ENCODE data around the gene SLC38A3. TPM values are rescaled to one million over a fixed set of nuclear protein-coding genes. Genes with fewer than 3 reads are reported as not detected.
A peak's percentile ranks its signal among the peaks of the same experiment; 100 is the strongest.

Gene SLC38A3
- total RNA-seq, result not detected

DNA sequence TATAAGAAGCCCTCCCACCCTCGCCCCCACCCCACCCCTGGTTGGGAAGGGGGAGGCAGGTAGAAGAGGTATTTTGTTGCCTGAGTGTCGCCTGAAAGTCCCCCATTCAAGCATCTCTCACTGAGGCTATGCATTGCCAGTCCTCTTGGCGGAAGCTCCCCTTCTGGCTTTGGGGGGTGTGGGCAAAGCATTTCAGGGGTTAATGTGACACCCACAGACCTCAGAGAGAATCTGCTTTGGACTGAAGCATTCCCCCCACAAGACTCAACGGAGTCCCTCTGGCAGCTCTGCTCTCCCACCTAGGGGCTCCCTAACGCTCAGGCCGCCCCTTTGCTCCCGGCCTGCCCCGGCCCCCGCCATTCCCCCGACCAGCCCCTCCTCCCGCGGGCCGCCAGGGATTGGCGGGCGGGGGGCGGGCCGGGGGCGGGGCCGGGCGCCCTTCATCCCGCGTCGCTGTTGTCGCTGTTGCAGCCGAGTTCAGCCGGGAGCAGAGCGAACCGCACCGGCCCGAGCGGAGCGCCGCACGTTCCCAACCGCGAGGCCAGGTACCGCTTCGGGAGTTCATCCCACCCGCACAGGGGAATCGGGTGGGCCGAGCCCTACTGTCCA, at the start of gene SLC38A3:
Gene SLC38A3 (plus strand): TSS at position 468 of the 609 bp plus-strand sequence. CDS start 8,929 bp downstream, outside the sequence.
- Mint-ChIP-seq H3K27ac (no peak within 1 kb of the TSS), H3K9me3 (no peaks in the 10 kb centered on the region), H3K36me3 (no peaks in the 10 kb centered on the region), H3K27me3 (peaks cover 52% of the 10 kb centered on the region), H3K4me1 (no peaks in the 10 kb centered on the region), H3K4me3 (no peak within 1 kb of the TSS)
- POLR2A ChIA-PET, result interaction anchor here (2.7 kb wide), 1 partner anchor 10 kb away, joined by 10 read pairs; no protein-coding TSS in a partner anchor
- peak; percentile 43 for ATAC-seq (ENCODE audit: low read depth)
- DNase-seq, result no peak

DNA sequence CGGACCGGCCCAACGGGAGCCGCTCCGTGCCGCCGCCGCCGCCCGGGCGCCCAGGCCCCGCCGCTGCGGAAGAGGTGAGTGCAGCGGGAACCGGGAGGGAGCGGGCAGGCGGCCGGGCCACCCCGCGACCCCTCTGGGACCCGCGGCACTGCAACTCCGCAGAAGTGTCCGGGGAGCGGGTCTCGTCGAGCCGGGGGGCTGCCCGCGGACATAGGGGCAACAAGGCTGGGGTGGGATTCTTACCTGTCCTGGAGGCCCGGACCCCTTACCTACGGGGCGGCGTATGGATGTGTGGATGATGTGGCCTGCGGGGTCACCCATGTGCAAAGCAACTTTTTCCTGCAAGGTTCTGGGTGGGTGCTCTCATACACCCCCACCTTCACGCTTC, 49.6 kb upstream of the SLC38A3 start:
- Mint-ChIP-seq H3K4me3 (peak overlapping the region; percentile 50), H3K27ac (no peak overlapping the region), H3K27me3 (peaks cover 37% of the 10 kb centered on the region), H3K4me1 (peaks cover 11% of the 10 kb centered on the region), H3K36me3 (no peaks in the 10 kb centered on the region), H3K9me3 (no peaks in the 10 kb centered on the region)
- ATAC-seq (ENCODE audit: low read depth) (no peak), DNase-seq (no peak)
- POLR2A ChIA-PET, result no interaction called here

DNA sequence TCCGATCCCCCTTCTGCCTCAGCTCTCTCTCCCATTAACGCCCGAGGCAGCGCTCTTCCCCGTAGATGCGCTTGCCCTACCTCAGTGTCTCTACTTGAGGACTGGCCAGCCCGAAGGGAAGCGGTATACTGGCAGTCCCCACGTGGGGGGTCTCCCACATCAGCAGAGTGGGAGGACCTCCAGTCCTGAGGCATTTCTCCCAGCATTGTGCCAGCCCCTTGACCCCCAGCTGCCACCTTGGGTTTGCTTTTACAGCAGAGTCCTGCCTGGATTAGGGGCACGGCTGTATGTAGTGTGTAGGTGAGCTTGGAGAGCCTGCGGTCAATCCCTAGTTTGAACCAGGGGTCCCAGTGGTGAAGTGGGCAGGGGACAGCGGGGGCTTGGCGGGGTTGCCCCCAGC, 49.2 kb upstream of the SLC38A3 start:
- H3K27me3 Mint-ChIP-seq, result peaks cover 37% of the 10 kb centered on the region
- ATAC-seq (ENCODE audit: low read depth), result no peak
- no peaks in the 10 kb centered on the region for H3K36me3 Mint-ChIP-seq
- H3K9me3 Mint-ChIP-seq, result no peaks in the 10 kb centered on the region
- POLR2A ChIA-PET, result interaction anchor here (1.2 kb wide), 2 partner anchors 17 to 67 kb away, joined by 3 read pairs; no protein-coding TSS in a partner anchor
- no peak for DNase-seq
- H3K4me3 Mint-ChIP-seq, result peak overlapping the region; percentile 50
- H3K4me1 Mint-ChIP-seq, result peaks cover 11% of the 10 kb centered on the region
- H3K27ac Mint-ChIP-seq, result no peak overlapping the region

DNA sequence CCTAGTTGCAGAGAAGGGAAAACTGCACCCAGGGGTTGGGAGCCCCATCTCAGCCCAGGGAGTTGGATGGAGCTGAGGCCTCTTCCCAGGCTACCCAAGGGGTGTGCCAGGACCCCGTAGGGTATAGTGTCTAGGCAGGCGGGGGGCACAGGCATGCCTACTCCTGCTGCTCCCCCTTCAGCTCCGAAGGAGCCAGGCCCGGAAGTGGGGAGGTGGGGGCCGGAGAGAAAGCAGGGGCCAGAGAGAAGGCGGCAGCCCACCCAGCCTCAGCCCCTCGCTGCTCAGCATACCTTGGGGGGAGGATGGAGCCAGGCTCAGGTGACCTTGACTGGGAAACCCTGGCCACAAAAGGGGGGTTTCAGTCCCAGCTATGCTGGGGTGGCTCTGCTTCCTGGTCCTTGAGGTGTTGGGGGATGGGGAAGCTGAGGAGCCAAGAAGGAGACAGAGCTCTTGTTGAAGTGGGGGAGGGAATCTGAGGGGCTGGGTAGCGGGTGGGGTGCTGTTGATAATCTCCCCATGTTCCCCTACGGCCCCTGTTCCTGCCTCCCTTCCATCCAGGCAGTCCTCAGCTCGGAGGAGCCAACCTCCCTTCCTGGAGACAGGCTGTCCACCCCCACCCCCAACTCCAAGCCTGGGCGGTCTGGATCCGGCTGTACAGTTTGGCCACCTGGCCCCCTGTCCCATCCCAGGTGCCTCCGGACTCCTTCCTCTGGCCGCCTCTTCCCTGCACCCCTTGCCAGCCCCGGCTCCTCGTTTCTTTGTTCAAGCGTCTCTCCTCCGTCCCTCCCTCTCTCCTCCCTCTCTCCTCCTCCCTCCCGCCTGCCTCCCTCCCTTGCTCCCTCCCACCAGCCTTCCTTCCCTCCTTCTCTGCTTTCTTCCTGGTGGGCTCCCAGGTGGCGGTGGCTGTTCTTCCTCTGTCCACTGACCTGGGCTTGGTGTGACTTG, 48.2 kb upstream of the SLC38A3 start:
- H3K27ac Mint-ChIP-seq, result no peak overlapping the region
- no peak overlapping the region for H3K4me3 Mint-ChIP-seq
- ATAC-seq (ENCODE audit: low read depth) (no peak), DNase-seq (no peak)
- no peaks in the 10 kb centered on the region for H3K36me3 Mint-ChIP-seq
- peaks cover 39% of the 10 kb centered on the region for H3K27me3 Mint-ChIP-seq
- peaks cover 11% of the 10 kb centered on the region for H3K4me1 Mint-ChIP-seq
- H3K9me3 Mint-ChIP-seq, result no peaks in the 10 kb centered on the region
- POLR2A ChIA-PET, result interaction anchor here (0.7 to 1.2 kb wide), 3 partner anchors 16 to 68 kb away, joined by 3 read pairs; no protein-coding TSS in a partner anchor

DNA sequence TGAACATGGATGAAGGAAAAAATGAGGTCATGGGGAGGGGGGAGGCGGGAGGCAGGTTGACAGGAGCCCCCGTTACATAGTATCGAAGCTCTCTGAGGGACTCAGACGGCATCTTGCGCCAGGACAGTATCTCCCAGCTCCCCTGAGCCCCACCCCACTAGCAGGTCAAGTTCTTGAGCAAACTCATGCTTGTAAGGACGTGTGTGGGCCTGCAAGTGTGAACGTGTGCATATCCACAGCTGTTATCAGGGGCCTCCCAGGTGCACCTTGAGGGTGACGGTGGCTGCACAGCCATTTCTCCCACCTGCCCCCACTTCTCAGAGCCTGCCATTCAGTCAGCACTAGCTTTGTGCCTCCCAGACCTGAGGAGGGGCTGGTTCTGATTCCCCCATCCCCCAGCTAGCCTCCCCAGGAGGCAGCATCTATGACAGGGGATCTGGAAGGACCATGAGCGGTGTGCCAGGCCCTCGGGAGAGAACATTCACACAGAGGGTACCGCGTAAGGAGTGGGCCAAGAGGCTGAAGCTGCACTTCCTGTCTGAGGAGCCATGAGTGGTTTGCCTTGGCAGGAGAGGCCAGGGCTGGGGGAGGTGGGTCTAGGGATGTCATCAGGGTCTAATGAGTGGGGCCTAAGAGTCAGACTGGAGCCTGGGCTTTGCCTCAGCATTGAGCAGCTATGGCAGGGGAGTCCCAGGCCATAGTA, 47.1 kb upstream of the SLC38A3 start:
- Mint-ChIP-seq H3K36me3 (no peaks in the 10 kb centered on the region), H3K4me3 (no peak overlapping the region), H3K27ac (no peak overlapping the region), H3K27me3 (peaks cover 39% of the 10 kb centered on the region), H3K9me3 (no peaks in the 10 kb centered on the region), H3K4me1 (peaks cover 11% of the 10 kb centered on the region)
- ATAC-seq (ENCODE audit: low read depth) (no peak), DNase-seq (no peak)
- POLR2A ChIA-PET, result no interaction called here

DNA sequence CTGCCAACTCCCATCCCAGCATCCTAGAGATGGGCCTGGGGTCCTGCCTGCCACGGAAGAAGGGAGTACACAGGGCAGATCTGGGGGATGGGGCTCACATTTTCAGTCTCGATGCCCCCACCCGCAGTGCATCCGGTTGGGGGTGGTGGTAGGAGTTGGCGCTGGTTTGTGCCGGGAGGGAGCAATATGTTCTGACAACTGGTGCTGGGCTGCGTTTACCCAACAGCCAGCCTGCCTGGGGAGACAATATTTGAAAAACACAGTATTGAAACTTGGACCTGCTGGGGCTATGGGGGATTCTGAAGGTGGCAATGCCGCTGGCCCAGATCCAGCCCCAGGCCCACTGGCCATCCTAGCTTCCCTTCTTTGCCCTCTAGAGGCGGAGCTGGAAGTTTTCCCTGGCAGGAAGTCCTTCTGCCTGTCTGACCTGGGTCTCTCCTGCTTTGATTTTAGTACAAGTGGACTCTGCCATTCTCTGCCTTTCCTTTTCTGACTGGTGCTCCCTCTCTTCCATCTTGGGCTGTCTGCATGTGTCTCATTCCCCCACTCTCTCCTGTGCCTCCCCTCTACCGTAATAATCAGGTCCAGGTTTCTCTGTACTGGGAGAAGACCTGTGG, 46.4 kb upstream of the SLC38A3 start:
- H3K36me3 Mint-ChIP-seq, result no peaks in the 10 kb centered on the region
- no peak overlapping the region for H3K27ac Mint-ChIP-seq
- POLR2A ChIA-PET, result no interaction called here

DNA sequence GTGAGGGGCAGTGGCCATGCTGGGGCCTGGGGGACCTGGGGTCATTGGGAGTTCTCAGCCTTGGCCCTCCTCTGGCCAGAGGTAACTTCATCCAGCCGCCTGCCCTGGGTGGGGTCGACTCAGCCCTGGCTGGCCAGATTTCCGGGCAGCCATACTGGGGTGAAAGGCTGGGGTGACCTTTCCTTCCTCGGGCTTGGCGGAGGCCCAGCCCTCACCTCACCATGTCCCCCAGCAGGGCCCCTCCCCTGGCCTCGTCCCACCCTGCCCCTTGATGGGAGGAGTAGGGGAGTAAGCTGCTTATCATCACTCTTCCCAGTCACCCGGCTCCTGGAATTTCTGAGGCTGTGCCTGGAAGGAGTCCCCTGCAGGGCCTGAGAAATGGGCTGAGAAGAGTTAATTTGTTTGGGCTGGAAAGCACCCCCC, 44.5 kb upstream of the SLC38A3 start:
- Mint-ChIP-seq H3K27me3 (peaks cover 29% of the 10 kb centered on the region), H3K27ac (no peak overlapping the region), H3K9me3 (no peaks in the 10 kb centered on the region), H3K36me3 (no peaks in the 10 kb centered on the region), H3K4me3 (no peak overlapping the region), H3K4me1 (peaks cover 5% of the 10 kb centered on the region)
- DNase-seq (no peak), ATAC-seq (ENCODE audit: low read depth) (no peak)
- POLR2A ChIA-PET, result no interaction called here

More for the DNA sequence above, 46.4 kb upstream of the SLC38A3 start:
- Mint-ChIP-seq H3K27me3 (peaks cover 33% of the 10 kb centered on the region), H3K4me1 (peaks cover 10% of the 10 kb centered on the region), H3K4me3 (no peak overlapping the region), H3K9me3 (no peaks in the 10 kb centered on the region)
- ATAC-seq (ENCODE audit: low read depth), result no peak
- no peak for DNase-seq

DNA sequence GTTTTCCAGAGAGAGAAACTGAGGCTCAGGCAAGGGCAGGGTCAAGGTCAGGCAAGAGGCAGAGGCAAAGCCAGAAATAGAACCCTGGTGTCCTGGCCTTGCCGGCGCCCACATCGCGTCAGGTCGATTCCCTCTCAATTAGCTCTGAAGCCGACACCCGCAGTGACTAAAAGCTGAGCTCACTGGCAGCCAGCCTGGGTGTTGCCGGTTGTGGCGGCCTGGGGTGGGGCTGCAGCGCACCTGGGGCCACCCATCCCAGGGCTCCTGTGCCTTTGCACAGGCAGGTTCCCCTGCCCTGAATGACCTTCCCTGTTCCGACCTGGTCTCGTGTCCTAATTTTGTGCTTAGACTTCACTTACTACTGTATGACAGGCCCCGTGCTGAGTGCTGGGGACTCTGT, 43.8 kb upstream of the SLC38A3 start:
- POLR2A ChIA-PET, result no interaction called here
- Mint-ChIP-seq H3K36me3 (no peaks in the 10 kb centered on the region), H3K9me3 (no peaks in the 10 kb centered on the region), H3K4me3 (no peak overlapping the region), H3K4me1 (peaks cover 3% of the 10 kb centered on the region), H3K27me3 (peaks cover 21% of the 10 kb centered on the region), H3K27ac (no peak overlapping the region)
- DNase-seq (no peak), ATAC-seq (ENCODE audit: low read depth) (no peak)

DNA sequence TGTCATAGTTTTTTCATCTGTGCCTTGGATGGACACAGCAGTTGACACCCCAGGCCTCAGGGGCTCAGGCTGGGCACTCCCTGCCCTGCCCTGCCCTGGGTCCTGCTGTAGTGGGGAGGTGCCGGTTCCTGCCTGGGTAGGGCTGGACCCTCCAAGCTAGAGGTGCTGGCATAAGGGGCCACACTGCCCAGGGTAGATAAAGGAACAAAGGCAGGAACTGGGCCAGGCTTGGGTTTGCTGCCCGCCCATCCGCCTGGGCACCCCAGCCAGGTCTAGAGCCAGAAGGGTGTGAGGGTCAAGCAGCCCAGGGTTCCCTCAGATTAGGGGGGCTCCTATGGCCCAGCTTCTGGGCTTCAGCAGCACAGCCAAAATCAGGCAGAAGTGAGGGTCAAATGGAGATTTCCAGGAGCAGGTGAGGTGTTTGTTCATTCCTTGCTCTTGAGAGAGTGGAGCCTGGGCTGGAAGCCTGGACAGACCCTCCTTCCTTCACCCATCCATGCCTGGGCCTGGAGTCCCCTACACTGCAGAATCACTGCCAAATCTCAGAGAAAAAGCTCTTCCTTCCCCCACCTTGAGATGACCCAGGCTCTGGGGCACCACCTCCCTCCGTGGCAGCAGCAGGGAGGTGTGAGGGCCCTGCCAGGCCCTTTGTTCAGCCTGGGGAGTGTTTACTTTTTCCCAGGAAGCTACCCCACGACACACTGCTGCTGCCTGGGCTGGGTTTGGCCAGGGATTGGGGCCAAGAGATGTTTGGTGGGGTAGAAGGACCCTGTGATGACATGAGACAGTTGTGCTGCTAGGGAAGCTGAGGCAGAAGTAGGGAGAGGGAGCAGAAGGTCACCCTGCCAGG, 42.8 kb upstream of the SLC38A3 start:
- Mint-ChIP-seq H3K9me3 (no peaks in the 10 kb centered on the region), H3K27me3 (peaks cover 13% of the 10 kb centered on the region), H3K4me1 (peaks cover 3% of the 10 kb centered on the region), H3K27ac (no peak overlapping the region), H3K36me3 (no peaks in the 10 kb centered on the region), H3K4me3 (no peak overlapping the region)
- POLR2A ChIA-PET, result no interaction called here
- ATAC-seq (ENCODE audit: low read depth) (no peak), DNase-seq (no peak)

DNA sequence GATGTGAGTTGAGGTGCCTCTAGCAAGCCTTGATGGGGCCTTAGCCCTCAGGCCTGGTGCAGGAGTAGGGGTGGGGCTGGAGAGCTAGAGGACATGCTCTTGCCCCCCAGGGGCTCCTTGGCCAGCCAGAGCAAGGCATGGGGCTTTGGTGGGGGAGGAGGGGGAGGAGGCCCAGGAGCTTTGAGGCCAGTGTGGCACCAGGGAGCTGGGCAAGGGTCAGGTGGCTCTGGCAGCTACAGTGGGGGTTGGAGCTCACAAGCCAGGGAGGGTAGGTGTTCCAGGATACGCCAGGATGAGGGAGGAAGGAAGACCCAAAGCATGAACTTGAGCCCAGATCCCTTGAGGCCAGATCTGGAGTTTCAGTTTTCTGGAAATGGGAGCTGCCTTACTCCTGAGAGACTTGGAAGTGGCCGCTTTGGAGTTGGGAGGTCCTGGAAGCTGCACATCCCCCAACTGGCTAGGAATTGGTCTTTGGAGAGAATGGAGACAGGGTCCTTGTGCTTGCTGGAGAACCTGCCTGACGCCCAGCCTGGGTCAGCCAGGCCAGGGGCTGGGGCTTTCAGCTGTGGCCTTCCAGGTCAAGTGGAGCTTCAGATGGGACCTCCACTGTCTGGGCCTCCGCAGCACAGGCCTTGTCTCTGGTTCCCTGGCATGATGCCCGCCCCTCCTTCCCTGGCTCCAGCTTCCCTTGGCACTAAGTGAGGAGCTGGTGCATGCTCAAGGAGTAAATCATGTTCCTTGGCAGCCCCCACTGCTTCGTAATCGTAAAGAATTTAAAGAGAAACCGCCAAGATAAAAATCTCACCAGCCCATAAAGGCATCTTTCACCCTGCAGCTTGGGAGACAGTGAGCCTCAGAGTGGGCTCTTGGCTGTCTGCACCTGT, 41.3 kb upstream of the SLC38A3 start:
- Mint-ChIP-seq H3K27me3 (peaks cover 8% of the 10 kb centered on the region), H3K27ac (no peak overlapping the region), H3K4me1 (no peaks in the 10 kb centered on the region), H3K9me3 (no peaks in the 10 kb centered on the region), H3K36me3 (no peaks in the 10 kb centered on the region), H3K4me3 (no peak overlapping the region)
- no peak for ATAC-seq (ENCODE audit: low read depth)
- no peak for DNase-seq
- POLR2A ChIA-PET, result no interaction called here

DNA sequence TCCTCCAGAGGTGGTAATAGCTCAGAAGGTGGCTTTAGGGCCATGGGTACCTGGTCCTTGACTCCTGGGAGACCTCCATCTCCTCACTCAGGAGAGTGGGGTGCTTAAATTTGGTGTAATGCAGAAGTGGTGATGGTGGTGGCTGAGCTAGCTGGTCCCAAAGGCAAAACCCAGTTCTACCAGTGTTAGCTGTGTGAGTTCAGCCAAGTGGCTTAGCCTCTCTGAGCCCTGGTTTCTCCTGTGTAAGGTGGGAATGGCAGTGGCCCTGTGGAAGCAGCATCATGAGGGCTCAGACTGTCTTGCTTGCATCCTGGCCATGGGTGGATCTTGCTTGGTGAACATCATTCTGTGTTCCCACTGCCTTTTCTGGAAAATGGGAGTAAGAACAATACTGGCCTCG, 40.6 kb upstream of the SLC38A3 start:
- no peaks in the 10 kb centered on the region for H3K9me3 Mint-ChIP-seq
- DNase-seq, result no peak
- no peaks in the 10 kb centered on the region for H3K36me3 Mint-ChIP-seq
- H3K4me3 Mint-ChIP-seq, result no peak overlapping the region
- no peaks in the 10 kb centered on the region for H3K4me1 Mint-ChIP-seq
- no peak for ATAC-seq (ENCODE audit: low read depth)
- H3K27me3 Mint-ChIP-seq, result peaks cover 8% of the 10 kb centered on the region
- POLR2A ChIA-PET, result no interaction called here
- no peak overlapping the region for H3K27ac Mint-ChIP-seq
